Bronchial epithelial cell (primary cell): Measurements from ENCODE around the gene TWIST1. TPM values are rescaled to one million over a fixed set of nuclear protein-coding genes. Genes with fewer than 3 reads are reported as not detected.

Source experiments
- DNase-seq: peaks from one replicate; pipeline ENCODE4 v3.0.0-alpha.2; 2010; ENCODE audit warnings: low read depth
- FAIRE-seq: peaks from 2 replicates; lab custom pipeline; 2011; peaks lifted over from hg19 to GRCh38; lab: Jason Lieb, UNC
- H3K27me3 ChIP-seq: 2 replicates; pipeline ENCODE4 v1.5.1; 2011; ENCODE audit warnings: low read length; ENCODE audit not compliant: control insufficient read depth, insufficient read depth
- H3K36me3 ChIP-seq: 2 replicates; pipeline ENCODE4 v1.5.1; 2011; ENCODE audit warnings: low read length; ENCODE audit not compliant: control insufficient read depth, insufficient read depth
- H3K4me3 ChIP-seq: 2 replicates; pipeline ENCODE4 v1.5.1; 2011; ENCODE audit warnings: mild to moderate bottlenecking, low read depth, low read length, control low read depth
- CTCF ChIP-seq: IDR thresholded peaks from 2 replicates; pipeline ENCODE4 v1.5.1; 2011; ENCODE audit warnings: mild to moderate bottlenecking, moderate library complexity, low read length, control low read depth, inconsistent platforms; ENCODE audit not compliant: insufficient read depth, severe bottlenecking
- total RNA-seq: library from RNA; depleted of rRNA; stranded (reverse); fragments of >200 nt; gene quantifications from 2 replicates; pipeline ENCODE4 v1.2.1, GENCODE V29; 2014

Gene TWIST1
- total RNA-seq, 1 donor from 2014 or later: 23.7 TPM

- no peak for FAIRE-seq
- no peak for TF ChIP-seq CTCF
- no peaks in the 10 kb centered on the region for H3K36me3 ChIP-seq
- H3K27me3 ChIP-seq: peaks cover 22% of the 10 kb centered on the region
- DNase-seq: no peak
- no peak overlapping the region for H3K4me3 ChIP-seq
Observed at GRCh38 chr7:19101472-19101871, 16.0 kb downstream of the TWIST1 start.

- Histone ChIP-seq H3K4me3 (no peak overlapping the region), H3K27me3 (peaks cover 11% of the 10 kb centered on the region), H3K36me3 (no peaks in the 10 kb centered on the region)
- no peak for DNase-seq
- TF ChIP-seq CTCF: no peak
- FAIRE-seq: no peak
Observed at GRCh38 chr7:19099924-19100323, 17.5 kb downstream of the TWIST1 start.

DNA sequence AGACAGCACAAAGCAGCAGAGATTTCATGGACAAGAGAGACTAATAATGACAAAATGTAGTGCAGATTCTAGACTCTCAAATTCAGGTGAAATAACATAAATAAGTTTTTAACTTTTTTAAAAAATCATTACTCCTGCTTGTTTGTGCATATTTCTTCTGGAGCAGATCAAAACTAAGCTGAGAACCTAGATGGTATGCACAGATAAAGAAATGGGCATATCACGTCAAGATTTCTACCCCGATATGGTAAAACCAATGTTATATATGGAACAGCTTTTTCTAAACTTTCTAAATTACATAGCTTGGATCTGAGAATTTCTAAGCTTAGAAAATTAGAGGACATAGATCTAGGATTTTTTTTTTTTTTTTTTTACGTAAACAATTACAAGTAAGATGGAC, 18.2 kb downstream of the TWIST1 start:
- DNase-seq (no peak), FAIRE-seq (no peak)
- no peaks in the 10 kb centered on the region for H3K36me3 ChIP-seq
- H3K27me3 ChIP-seq: peaks cover 8% of the 10 kb centered on the region
- no peak overlapping the region for H3K4me3 ChIP-seq
- TF ChIP-seq CTCF: no peak

DNA sequence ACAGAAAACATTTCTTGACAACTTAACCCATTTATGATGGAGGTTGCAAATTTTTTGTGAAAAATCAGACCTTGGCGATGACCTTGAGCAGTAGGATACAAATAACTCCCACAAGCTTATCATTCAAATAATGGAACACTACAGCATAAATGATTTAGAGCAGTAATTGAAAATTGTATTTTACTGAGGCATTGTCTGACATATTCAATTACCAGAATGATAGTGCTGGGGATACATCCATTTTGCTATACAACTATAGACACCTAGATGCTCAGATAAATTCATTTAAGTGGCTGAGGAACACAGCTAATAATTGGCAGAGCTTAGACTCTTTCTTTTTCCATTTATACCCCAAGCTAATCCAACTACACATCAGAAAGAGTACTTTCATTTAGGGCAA, 18.9 kb downstream of the TWIST1 start:
- FAIRE-seq (no peak), DNase-seq (no peak)
- Histone ChIP-seq H3K27me3 (peaks cover 8% of the 10 kb centered on the region), H3K36me3 (no peaks in the 10 kb centered on the region), H3K4me3 (no peak overlapping the region)
- TF ChIP-seq CTCF: no peak

- peaks cover 2% of the 10 kb centered on the region for H3K27me3 ChIP-seq
- no peak for TF ChIP-seq CTCF
- H3K36me3 ChIP-seq: no peaks in the 10 kb centered on the region
- FAIRE-seq: no peak
- H3K4me3 ChIP-seq: no peak overlapping the region
- DNase-seq: no peak
Observed at GRCh38 chr7:19097165-19098055, 20.0 kb downstream of the TWIST1 start.
